Middle frontal gyrus (tissue), 1 donor: Measurements from ENCODE around the gene COX10.
"Not testable (repeated sequence)": the region's sequence is repeated elsewhere in the genome, so short reads cannot be mapped to it uniquely, and the experiment has no call there.

Source experiments
- DNase-seq: peaks from one replicate; pipeline ENCODE4 v3.0.0-alpha.2; 2015; ENCODE audit warnings: low spot score; ENCODE audit errors: extremely low spot score

COX10 gene

GRCh38 chr17:14121952-14122351, 52.6 kb downstream of the COX10 start:
- no peak for DNase-seq

- no peak for DNase-seq
Observed at GRCh38 chr17:14123619-14124278, 54.4 kb downstream of the COX10 start.

GRCh38 chr17:14124854-14125253, 55.5 kb downstream of the COX10 start:
- no peak for DNase-seq

DNA sequence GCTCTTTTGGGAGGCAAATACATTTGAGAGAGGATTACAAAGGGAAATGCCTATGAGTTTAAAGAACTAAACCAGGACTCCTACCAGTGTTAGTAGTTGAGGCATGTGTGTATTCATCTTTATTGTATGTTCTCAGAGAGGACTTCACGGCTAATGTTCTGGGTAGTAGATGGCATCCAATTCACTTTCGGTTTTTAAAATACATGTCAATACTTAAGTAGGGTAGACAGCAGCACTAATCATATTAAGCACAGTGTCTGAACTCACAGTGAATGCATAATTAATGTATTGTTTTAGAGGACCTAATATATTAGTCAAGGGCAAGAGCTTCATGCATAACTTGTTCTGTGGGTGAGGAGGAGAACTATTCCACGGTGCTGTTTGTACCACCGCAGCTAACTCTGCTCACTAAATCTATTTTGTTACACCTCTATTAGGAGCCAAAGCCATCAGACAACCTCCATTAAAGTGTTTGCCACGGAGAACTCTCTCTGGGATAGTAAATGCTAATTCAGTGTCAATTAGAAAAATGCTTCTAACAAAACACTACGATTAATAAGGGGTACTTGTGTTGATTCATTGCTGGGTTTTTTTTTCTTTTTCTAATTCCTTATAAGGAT, 56.3 kb downstream of the COX10 start:
- no peak for DNase-seq

DNA sequence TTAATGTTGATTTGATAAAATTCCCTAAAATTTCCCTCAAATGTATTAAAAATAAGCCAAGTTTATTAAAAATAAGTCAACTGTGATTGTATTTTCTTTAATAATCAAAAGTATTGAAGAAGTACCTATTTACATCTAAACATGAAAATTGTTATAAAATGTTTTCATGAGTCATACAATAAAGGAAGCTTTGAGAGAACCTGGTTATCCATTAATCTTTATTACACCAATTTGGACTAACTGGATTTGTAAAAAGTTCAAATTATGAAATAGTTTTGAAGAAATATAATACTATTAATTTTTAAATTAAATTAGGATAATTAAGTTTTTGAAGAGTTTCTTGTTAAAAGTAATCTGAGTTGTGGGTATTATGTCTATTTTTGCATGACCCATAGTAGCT, 63.8 kb downstream of the COX10 start:
- no peak for DNase-seq

- DNase-seq = no peak
Observed at GRCh38 chr17:14134456-14134855, 65.2 kb downstream of the COX10 start.

- no peak for DNase-seq
Observed at GRCh38 chr17:14135906-14136590, 66.7 kb downstream of the COX10 start.

DNA sequence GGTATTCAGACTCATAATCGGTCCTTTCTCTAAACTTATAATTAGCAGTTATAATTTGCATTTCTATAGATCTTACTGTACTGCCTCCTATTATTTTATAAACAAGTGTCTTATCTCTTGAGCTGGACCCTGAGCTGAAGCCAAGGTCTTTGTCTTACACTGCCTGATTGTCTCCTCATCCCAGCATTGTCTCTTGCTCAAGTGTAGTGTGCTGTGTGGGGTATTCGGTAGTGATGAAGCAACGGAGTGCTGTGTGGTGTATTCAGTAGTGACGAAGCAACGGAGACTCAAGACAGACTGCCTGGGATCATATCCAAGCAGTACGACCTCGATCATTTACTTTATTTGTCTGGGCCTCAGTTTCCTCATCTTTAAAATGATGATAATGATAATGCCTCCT, 69.3 kb downstream of the COX10 start:
- DNase-seq = no peak

DNA sequence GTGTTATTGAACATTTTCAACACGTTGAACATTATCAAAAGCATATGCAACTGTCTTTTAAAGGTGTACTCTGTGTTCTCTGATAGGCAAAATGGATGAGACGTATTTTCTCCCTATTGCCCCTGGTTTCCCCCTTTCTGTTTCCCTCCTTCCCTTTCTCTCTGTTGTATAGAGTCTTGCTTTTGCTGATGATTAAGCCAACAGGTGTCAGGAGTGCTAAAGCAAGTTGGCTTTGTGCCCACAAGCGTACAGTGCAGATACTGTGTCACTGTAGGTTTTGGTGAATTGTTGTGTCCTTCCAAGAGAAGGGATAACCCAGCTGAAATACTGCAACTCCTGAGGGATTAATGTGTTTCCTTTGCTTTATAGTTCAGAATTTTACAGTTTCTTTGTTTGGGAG, 74.4 kb downstream of the COX10 start:
- DNase-seq = no peak

GRCh38 chr17:14144508-14144907, 75.2 kb downstream of the COX10 start:
- no peak for DNase-seq

- DNase-seq = no peak
Observed at GRCh38 chr17:14149751-14150150, 80.4 kb downstream of the COX10 start.

GRCh38 chr17:14150619-14151018, 81.3 kb downstream of the COX10 start:
- DNase-seq = no peak

- DNase-seq = no peak
Observed at GRCh38 chr17:14152721-14153120, 83.4 kb downstream of the COX10 start.

GRCh38 chr17:14153374-14153773, 84.1 kb downstream of the COX10 start:
- no peak for DNase-seq

DNA sequence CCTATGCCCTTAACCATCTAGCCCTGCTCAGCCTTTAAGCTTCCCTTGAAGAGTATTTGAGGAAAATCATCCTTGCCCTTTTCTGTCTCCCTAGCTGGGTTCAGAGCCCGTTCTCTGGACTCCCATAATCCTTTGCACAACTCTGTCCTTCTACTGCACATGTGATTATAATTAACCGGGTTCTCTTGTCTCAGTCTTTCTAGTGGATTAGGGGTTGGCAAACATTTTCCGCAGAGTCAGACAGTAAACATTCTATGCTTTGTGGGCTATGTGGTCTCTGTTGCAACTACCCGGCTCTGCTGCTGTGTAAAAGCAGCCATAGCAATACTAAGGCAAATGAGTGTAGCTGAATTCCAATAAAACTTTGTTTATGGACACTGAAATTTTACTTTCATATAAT, 87.4 kb downstream of the COX10 start:
- DNase-seq = no peak

DNA sequence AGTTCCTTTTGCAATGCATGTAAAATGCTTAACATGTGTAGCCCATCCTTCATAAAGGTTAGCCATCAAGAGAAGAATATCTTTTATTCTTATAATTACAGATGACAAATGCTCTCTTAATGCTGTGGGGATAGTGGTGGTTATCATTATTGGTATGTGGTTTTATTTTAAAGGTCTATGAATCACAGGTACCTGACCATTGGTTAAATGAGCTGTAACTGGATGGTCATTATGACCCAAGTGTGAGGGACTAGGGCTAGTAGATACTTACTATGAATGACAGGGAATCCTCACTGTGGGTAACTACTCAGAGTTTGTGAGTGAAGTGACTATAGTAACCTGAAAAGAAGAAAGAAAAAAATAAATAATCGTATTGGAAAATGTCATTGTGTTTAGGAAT, 88.5 kb downstream of the COX10 start:
- DNase-seq = no peak

- no peak for DNase-seq
Observed at GRCh38 chr17:14158707-14159106, 89.4 kb downstream of the COX10 start.

DNA sequence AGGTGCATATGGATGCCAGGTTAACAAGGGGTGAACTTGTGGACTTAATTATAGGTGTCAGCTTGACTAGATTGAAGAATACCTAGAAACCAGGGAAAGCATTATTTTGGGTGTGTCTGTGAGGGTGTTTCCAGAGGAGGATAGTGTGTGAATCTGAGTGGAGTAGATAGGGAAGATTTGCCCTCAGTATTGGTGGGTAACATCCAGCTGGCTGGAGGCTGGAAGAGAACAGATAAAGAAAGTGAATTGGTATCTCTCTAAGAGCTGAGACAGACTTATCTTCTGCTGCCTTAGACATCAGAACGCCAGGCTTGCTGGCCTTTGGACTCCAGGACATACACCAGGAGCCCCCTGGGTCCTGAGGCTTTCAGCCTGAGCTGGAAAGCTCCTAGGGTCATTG, 92.1 kb downstream of the COX10 start:
- no peak for DNase-seq

GRCh38 chr17:14165616-14166015, 96.3 kb downstream of the COX10 start:
- no peak for DNase-seq

DNA sequence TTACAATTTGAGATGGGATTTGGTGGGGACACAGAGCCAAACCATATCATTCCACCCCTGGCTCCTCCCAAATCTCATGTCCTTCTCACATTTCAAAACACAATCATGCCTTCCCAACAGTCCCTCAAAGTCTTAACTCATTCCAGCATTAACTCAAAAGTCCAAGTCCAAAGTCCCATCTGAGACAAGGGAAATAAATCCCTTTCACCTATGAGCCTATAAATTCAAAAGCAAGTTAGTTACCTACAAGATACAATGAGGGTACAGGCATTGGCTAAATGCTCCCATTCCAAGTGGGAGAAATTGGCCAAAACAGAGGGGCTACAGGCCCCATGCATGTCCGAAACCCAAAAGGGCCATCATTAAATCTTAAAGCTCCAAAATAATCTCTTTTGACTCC, 98.5 kb downstream of the COX10 start:
- DNase-seq = not testable (repeated sequence)

- no peak for DNase-seq
Observed at GRCh38 chr17:14168582-14168981, 99.3 kb downstream of the COX10 start.

GRCh38 chr17:14169287-14169686, 100.0 kb downstream of the COX10 start:
- no peak for DNase-seq

DNA sequence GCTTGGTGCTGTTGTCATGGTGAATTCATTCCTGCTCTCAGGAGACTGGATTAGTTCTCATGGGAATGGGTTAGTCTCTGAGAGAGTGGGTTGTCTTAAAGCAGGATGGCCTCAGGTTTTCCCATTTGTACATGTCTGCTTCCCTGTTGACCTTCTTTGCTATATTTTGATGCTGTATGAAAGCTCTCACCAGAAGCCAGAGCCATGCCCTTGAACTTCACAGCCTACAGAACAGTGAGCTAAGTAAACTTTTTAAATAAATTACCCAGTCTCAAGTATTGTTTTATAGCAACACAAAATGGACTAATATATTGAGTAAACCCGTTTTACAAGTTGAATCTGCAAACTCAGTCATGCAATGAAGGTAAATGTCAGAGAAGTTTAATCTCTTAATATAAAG, 100.6 kb downstream of the COX10 start:
- DNase-seq = no peak
